Duodenal mucosa (tissue), 2 donors: ENCODE measurements around the gene SLC38A1.
"Not testable (repeated sequence)": the region's sequence is repeated elsewhere in the genome, so short reads cannot be mapped to it uniquely, and the experiment has no call there.

ENCODE experiments used
- H3K27ac ChIP-seq: one replicate; pipeline ENCODE4 v1.7.0; 2013; ENCODE audit warnings: low read depth, low read length
- H3K27me3 ChIP-seq, 2 donors: one replicate each; pipeline ENCODE4 v1.7.0; 2013; ENCODE audit warnings: low read length in 2 of 2, control low read depth in 1 of 2; ENCODE audit not compliant: insufficient read depth in 2 of 2, control insufficient read depth in 1 of 2
- H3K36me3 ChIP-seq, 2 donors: one replicate each; pipeline ENCODE4 v1.7.0; 2013; ENCODE audit warnings: low read length in 2 of 2, control low read depth in 1 of 2; ENCODE audit not compliant: insufficient read depth in 2 of 2, control insufficient read depth in 1 of 2
- H3K4me1 ChIP-seq, 2 donors: one replicate each; pipeline ENCODE4 v1.7.0; 2013; ENCODE audit warnings: low read length in 2 of 2, control low read depth in 1 of 2; ENCODE audit not compliant: insufficient read depth in 2 of 2, control insufficient read depth in 1 of 2
- H3K4me3 ChIP-seq, 2 donors: one replicate each; pipeline ENCODE4 v1.7.0; 2013; ENCODE audit warnings: low read length in 2 of 2, low read depth in 1 of 2
- H3K9ac ChIP-seq, 2 donors: one replicate each; pipeline ENCODE4 v1.7.0; 2013; ENCODE audit warnings: low read length in 2 of 2, low read depth in 1 of 2
- H3K9me3 ChIP-seq, 2 donors: one replicate each; pipeline ENCODE4 v1.7.0; 2013; ENCODE audit warnings: low read length in 2 of 2, control low read depth in 1 of 2; ENCODE audit not compliant: control insufficient read depth in 1 of 2

The SLC38A1 gene

DNA sequence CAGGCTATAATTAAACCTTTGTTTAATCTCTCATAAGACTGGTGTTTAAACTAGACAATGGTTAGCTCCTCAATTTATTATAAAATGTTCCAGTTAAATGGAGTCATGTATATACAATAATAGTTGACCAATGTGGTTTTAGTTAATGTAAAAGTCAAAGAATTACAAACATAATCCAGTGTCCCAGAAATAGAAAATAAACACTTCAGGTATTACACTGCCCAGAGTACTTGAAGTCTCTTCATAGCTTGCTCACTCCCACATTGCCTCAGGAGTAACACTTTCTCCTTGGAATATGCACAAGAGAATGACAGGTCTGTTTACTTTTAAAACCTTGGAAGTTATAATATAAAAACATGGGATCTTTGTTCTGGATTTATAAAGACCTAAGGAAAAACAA, 60.5 kb downstream of the SLC38A1 start:
- H3K27ac ChIP-seq = no peak overlapping the region
- peaks cover 9 to 21% of the 10 kb centered on the region in 2 donors for H3K4me1 ChIP-seq

DNA sequence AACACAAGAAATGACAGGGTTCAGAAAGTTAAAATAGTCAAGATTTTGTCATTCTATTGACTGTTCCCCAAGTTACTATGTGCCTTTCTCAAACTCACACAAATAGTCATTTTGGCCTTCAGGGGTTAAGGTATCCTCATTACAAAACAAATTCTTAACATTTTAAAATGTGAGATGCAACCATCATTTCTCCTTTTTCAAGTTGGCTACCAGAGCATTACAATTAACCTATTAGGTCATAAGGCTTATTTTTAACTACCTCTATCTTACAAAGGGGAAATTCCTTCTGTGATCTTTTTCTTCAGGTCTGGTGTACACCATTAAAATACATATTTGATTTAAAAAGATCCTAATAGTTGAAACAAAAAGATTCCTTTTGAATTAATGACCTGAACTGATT, 61.2 kb downstream of the SLC38A1 start:
- H3K9me3 ChIP-seq = no peaks in the 10 kb centered on the region
- peaks cover 17 to 43% of the 10 kb centered on the region in 2 donors for H3K36me3 ChIP-seq
- H3K4me3 ChIP-seq = no peak overlapping the region
- no peak overlapping the region for H3K27ac ChIP-seq
- H3K4me1 ChIP-seq = peaks cover 9 to 21% of the 10 kb centered on the region in 2 donors
- H3K9ac ChIP-seq = no peak overlapping the region
- H3K27me3 ChIP-seq = no peaks in the 10 kb centered on the region

More for the DNA sequence above, 60.5 kb downstream of the SLC38A1 start:
- no peak overlapping the region for H3K4me3 ChIP-seq
- no peak overlapping the region for H3K9ac ChIP-seq
- no peaks in the 10 kb centered on the region for H3K9me3 ChIP-seq
- peaks cover 12 to 41% of the 10 kb centered on the region in 2 donors for H3K36me3 ChIP-seq
- H3K27me3 ChIP-seq = no peaks in the 10 kb centered on the region

DNA sequence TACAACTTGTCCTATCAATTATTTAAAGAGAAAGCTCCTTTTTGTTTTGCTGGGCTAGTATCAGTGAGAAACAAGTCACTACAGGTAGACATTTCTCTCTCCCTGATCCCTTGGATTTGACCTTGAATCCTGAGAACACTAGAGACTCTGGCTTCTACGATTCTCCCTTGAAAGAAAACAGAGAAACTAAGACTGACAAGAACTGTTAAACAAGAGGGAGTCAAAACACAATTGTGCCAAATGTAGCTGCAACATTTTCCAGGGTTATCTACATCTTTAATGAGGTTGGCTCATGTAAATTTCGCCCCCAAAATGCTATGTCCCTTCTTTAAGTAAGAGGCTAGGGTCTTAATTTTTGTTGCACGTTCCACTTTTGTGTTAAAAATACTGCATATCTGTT, 62.4 kb downstream of the SLC38A1 start:
- no peaks in the 10 kb centered on the region for H3K9me3 ChIP-seq
- no peaks in the 10 kb centered on the region for H3K27me3 ChIP-seq
- peaks cover 21 to 50% of the 10 kb centered on the region in 2 donors for H3K36me3 ChIP-seq
- no peak overlapping the region for H3K4me3 ChIP-seq
- no peak overlapping the region for H3K9ac ChIP-seq
- H3K4me1 ChIP-seq = peaks cover 8 to 21% of the 10 kb centered on the region in 2 donors
- H3K27ac ChIP-seq = no peak overlapping the region

DNA sequence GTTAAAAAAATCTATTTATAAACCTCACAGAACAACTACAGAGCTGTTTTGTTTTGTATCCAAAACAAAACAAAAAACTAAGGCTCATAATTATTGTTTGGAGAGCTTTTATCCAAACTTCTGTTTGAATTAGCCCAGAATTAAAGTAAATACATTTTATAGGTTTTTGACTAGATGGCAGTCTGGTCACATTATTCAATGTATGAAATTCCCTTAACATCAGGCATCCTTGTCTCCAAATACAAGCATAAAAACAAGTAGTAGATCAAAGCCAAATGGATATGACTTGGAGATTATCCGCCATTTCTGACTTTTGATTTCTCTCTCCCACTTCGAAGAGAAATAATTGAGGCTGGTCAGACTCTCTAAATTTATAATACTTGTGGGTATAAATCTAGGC, 63.5 kb downstream of the SLC38A1 start:
- H3K4me1 ChIP-seq = peaks cover 0 to 10% of the 10 kb centered on the region in 2 donors
- no peaks in the 10 kb centered on the region for H3K9me3 ChIP-seq
- H3K4me3 ChIP-seq = no peak overlapping the region
- no peak overlapping the region for H3K9ac ChIP-seq
- peaks cover 22 to 53% of the 10 kb centered on the region in 2 donors for H3K36me3 ChIP-seq
- H3K27ac ChIP-seq = no peak overlapping the region
- H3K27me3 ChIP-seq = no peaks in the 10 kb centered on the region

DNA sequence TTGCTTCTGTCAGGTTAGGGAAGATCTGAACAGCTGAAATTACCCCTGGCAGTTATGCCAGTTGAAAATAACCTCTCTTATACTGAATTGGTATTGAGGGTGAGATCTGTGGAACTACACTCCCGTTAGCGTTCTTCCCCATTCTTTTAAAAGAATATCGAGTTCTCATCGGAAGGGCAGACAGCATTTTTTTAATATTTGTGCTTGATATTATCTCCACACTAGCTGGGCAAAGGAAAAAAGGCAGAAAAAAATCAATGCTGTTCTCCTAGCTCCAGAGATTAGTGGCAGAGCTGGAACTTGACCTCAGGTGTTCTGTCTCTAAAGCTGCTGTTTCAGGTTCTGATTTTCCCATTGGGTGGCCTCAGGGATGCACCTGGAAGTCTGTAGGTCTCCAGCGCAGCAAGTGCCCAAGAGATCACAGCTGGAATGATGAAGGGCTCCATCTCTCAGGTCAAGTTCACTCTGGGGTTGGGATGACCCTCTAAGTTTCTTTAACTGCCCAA, 67.5 kb downstream of the SLC38A1 start:
- Histone ChIP-seq H3K4me3 (no peak overlapping the region), H3K27me3 (no peaks in the 10 kb centered on the region), H3K36me3 (peaks cover 31 to 73% of the 10 kb centered on the region in 2 donors), H3K4me1 (no peaks in the 10 kb centered on the region), H3K27ac (no peak overlapping the region), H3K9me3 (no peaks in the 10 kb centered on the region), H3K9ac (no peak overlapping the region)

DNA sequence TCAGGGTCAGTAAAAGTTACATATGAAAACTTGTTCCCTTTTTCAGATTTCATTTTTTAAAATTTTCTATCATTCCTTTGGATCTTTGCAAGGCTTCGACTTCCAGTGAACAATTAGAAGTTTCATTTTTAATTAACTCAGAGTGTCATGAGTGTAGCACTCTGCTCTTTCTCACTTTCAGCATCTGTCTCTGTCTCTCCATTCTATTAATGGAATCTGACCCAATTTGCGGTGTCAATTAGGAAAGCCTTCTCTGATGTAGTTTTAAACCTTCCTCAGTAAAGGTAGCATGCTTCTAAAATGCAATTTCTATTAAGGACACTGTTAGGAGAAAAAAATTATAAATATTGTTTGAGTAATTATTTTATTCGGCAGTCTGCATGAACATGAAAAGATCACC, 68.3 kb downstream of the SLC38A1 start:
- Histone ChIP-seq H3K4me1 (no peaks in the 10 kb centered on the region), H3K4me3 (no peak overlapping the region), H3K27me3 (no peaks in the 10 kb centered on the region), H3K27ac (no peak overlapping the region), H3K9ac (no peak overlapping the region), H3K9me3 (no peaks in the 10 kb centered on the region), H3K36me3 (peaks cover 38 to 75% of the 10 kb centered on the region in 2 donors)

DNA sequence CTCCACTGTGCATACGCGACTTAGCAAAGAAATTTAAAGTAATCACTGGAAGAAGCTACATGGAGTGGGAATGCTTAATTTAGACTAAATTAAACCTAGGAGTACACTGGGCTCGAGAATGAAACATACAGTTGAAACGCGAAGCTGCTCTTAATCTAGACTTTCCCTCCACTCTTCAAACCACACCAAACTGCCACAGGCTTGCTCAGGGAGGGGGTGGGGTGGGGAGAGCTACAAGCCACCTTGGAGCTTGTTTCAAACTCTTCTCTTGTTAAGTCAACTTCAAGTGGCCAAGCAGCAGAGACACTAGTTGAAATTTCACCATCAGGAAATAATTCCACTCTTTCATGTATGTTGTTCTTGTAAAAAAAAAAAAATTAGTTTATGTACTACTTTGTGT, 69.9 kb downstream of the SLC38A1 start:
- no peak overlapping the region for H3K27ac ChIP-seq
- no peak overlapping the region for H3K9ac ChIP-seq
- H3K27me3 ChIP-seq = no peaks in the 10 kb centered on the region
- H3K36me3 ChIP-seq = peaks cover 42 to 69% of the 10 kb centered on the region in 2 donors
- no peak overlapping the region for H3K4me3 ChIP-seq
- H3K4me1 ChIP-seq = no peaks in the 10 kb centered on the region
- H3K9me3 ChIP-seq = no peaks in the 10 kb centered on the region

DNA sequence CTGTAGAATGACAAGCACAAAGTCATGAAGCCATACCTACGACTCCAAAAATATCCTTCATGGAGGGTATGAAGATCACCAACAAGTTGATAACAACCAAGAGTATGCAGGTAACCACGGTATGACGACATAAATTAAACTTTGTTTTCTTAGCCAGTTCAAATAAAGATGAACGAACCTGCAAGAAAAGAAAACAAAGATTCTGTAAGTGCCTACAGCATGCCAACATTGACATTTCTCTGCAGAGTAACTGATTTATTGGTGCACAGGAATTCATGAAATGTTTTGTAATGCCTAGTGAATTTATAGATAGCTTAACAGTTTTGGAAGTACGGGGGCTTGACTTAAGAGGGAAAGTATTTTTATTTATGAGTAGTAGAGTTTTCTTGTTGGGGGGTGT, 71.0 kb downstream of the SLC38A1 start:
- Histone ChIP-seq H3K4me3 (no peak overlapping the region), H3K27ac (no peak overlapping the region), H3K36me3 (peaks cover 32 to 59% of the 10 kb centered on the region in 2 donors), H3K9ac (no peak overlapping the region), H3K4me1 (no peaks in the 10 kb centered on the region), H3K9me3 (no peaks in the 10 kb centered on the region), H3K27me3 (no peaks in the 10 kb centered on the region)

DNA sequence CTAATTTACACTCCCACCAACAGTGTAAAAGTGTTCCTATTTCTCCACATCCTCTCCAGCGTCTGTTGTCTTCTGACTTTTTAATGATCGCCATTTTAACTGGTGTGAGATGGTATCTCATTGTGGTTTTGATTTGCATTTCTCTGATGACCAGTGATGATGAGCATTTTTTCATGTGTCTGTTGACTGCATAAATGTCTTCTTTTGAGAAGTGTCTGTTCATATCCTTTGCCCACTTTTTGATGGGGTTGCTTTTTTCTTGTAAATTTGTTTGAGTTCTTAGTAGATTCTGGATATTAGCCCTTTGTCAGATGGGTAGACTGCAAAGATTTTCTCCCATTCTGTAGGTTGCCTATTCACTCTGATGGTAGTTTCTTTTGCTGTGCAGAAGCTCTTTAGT, 78.3 kb downstream of the SLC38A1 start:
- not testable (repeated sequence) for H3K9me3 ChIP-seq, H3K4me3 ChIP-seq, H3K36me3 ChIP-seq, H3K9ac ChIP-seq, H3K27ac ChIP-seq, H3K27me3 ChIP-seq, H3K4me1 ChIP-seq

DNA sequence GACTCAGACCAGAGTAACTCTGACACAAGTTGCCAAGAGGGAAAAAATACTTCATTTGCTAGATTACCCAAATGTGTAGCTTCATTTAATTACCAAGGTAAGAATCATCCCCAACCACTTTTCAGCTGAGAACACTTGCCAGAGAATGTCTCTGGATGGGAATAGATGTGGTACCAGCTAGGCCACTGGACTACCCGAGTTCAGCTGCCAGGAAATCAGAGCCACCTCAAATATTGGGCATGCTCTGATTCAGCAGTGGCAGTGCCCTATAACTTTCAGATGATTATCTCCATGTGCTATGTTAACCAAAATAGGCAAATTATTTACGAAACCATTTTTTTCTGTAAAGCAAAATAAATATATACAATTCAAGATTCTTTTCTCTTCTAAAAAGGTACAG, 80.7 kb downstream of the SLC38A1 start:
- Histone ChIP-seq H3K9ac (no peak overlapping the region), H3K4me3 (no peak overlapping the region), H3K9me3 (no peaks in the 10 kb centered on the region), H3K36me3 (no peaks in the 10 kb centered on the region), H3K27ac (no peak overlapping the region), H3K4me1 (peaks cover 5 to 8% of the 10 kb centered on the region in 2 donors), H3K27me3 (no peaks in the 10 kb centered on the region)

DNA sequence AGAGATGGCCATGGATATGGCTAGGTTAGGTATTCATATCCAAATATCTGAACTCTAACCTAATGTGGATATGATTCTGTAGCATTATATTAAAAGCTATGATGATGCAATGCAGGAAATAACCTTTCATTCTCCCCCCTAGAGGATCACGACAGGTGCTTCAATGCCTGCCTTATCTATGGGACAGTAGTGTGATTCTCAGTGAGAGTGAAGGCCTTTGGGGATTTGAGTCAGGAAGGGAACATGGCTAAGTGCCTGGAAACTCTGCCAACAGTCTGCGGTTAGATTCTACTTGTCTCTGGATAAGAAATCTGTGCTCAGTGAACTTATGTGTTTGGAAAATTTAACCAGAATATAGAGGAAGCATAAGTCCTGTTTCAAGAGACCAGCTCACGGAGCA, 81.8 kb downstream of the SLC38A1 start:
- Histone ChIP-seq H3K4me3 (no peak overlapping the region), H3K9ac (no peak overlapping the region), H3K36me3 (no peaks in the 10 kb centered on the region), H3K27ac (no peak overlapping the region), H3K27me3 (no peaks in the 10 kb centered on the region), H3K9me3 (no peaks in the 10 kb centered on the region), H3K4me1 (peaks cover 5 to 9% of the 10 kb centered on the region in 2 donors)
